ENCODE data around the gene OR2AG1.

DNA sequence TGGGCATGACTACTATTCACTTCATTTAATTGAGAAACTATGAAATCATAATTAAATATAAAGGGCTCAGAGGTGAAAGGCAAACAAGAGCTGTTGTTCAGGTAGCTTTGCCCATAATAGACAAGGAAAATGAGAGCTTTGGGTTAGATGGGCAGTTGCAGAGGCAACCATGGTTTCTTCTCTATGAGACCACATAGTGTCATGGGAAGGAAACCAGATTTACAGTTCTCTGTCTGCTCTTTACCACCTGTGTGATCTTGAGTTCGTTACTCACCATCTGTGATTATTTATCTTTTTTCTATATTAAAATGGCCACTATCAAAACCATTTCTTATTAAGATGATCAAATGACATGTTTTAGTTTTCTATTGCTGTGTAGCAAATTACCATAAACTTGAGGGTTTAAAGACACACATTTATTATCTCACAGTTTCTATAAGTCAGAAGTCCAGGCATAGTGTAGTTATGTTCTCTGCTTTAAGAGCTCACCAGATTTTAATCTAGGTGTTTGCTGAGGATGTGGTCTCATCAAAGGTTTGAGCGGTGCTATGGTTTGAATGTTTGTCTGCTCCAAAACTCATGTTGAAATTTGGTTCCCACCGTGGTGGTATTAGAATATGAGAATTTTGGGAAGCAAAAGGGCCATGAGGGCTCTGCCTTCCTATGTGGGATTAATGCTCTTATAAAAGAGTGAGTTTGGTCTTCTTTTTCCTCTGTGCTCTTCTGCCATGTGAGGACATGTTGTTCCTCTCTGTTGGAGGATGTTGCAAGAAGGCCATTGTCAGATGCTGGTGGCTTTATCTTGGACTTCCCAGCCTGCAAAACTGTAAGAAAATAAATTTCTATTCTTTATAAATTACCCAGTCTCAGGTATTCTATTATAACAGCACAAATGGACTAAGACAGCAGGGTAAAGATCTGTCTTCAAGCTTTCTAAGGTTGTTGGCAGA is 49.2 kb upstream of the OR2AG1 start:
- TF ChIP-seq POLR2AphosphoS5 (IDR thresholded peaks at IDR 0.05; ENCODE audit: borderline replicate concordance, low read depth, low read length) (no peak), EZH2 (IDR thresholded peaks at IDR 0.05) (no peak), FOXP2 (optimal IDR thresholded peaks at IDR 0.05; ENCODE audit: control extremely low read depth, extremely low read length, insufficient read depth) (no peak)

Measured in SK-N-MC (cell line).